DND-41 (cell line): ENCODE measurements around the gene MAX.

Experiments
- ATAC-seq: fragments of 200-7000 bp; cut with Tn5 transposase; 3 replicates; pipeline ENCODE4 v1.9.1; 2021; ENCODE audit warnings: low read depth; ENCODE audit not compliant: insufficient read depth
- DNase-seq: peaks from one replicate; pipeline ENCODE4 v3.0.0-alpha.2; 2020
- H2AFZ ChIP-seq: 2 replicates; pipeline ENCODE4 v1.6.0; 2012; ENCODE audit warnings: low read depth, low read length
- H3K27ac ChIP-seq: 2 replicates; pipeline ENCODE4 v1.5.1; 2012; ENCODE audit warnings: low read length, inconsistent platforms
- H3K27me3 ChIP-seq: fragments of 200-600 bp; sonication (generic); 2 replicates; pipeline ENCODE4 v1.6.0; 2012; ENCODE audit warnings: low read length, mild to moderate bottlenecking, inconsistent platforms; ENCODE audit not compliant: insufficient read depth, poor library complexity
- H3K36me3 ChIP-seq: 2 replicates; pipeline ENCODE4 v1.5.1; 2012; ENCODE audit warnings: low read length, inconsistent platforms; ENCODE audit not compliant: insufficient read depth
- H3K4me1 ChIP-seq: 2 replicates; pipeline ENCODE4 v1.5.1; 2012; ENCODE audit warnings: mild to moderate bottlenecking, low read length; ENCODE audit not compliant: insufficient read depth
- H3K4me2 ChIP-seq: 2 replicates; pipeline ENCODE4 v1.6.0; 2012; ENCODE audit warnings: mild to moderate bottlenecking, moderate library complexity, low read length, inconsistent platforms; ENCODE audit not compliant: insufficient read depth
- H3K4me3 ChIP-seq, 2 experiments: fragments of 200-600 bp in 1 of 2; shearing (Covaris generic) in 1 of 2; 2 replicates each; pipeline ENCODE4 v1.5.1; 2012 to 2016; ENCODE audit warnings: inconsistent platforms in 2 of 2, low read length in 2 of 2, mild to moderate bottlenecking in 2 of 2, low read depth in 1 of 2, moderate library complexity in 1 of 2
- H3K79me2 ChIP-seq: 2 replicates; pipeline ENCODE4 v1.6.0; 2012; ENCODE audit warnings: low read length, inconsistent platforms; ENCODE audit not compliant: insufficient read depth
- H3K9ac ChIP-seq: 2 replicates; pipeline ENCODE4 v1.6.0; 2012; ENCODE audit warnings: low read depth, mild to moderate bottlenecking, inconsistent platforms, low read length, moderate library complexity
- H3K9me3 ChIP-seq: 2 replicates; pipeline ENCODE4 v1.5.1; 2012; ENCODE audit warnings: low read length, moderate library complexity, mild to moderate bottlenecking, inconsistent platforms; ENCODE audit not compliant: insufficient read depth, severe bottlenecking
- H4K20me1 ChIP-seq: 2 replicates; pipeline ENCODE4 v1.6.0; 2012; ENCODE audit warnings: low read length; ENCODE audit not compliant: insufficient read depth
- CTCF ChIP-seq: IDR thresholded peaks from 2 replicates; pipeline ENCODE4 v1.5.1; 2012; ENCODE audit warnings: borderline replicate concordance, low read length, moderate library complexity, mild to moderate bottlenecking; ENCODE audit not compliant: poor library complexity, severe bottlenecking; ENCODE audit errors: extremely low read depth
- EZH2 ChIP-seq: IDR thresholded peaks from 3 replicates; pipeline ENCODE4 v1.6.1; 2012; ENCODE audit warnings: borderline replicate concordance, low read depth, mild to moderate bottlenecking, moderate library complexity, low read length, inconsistent platforms; ENCODE audit not compliant: severe bottlenecking

Gene MAX

GRCh38 chr14:65104791-65105190 is 2.5 kb upstream of the MAX start:
- Histone ChIP-seq H3K4me2 (no peak overlapping the region), H3K79me2 (peaks cover 25% of the 10 kb centered on the region), H3K27me3 (no peaks in the 10 kb centered on the region), H3K9ac (no peak overlapping the region), H3K4me1 (peaks cover 27% of the 10 kb centered on the region), H4K20me1 (0 out of 2 replicates have a peak, but pooled peaks cover 4% of the 10 kb centered on the region), H3K4me3 (no peak overlapping the region), H2AFZ (no peak overlapping the region), H3K36me3 (peaks cover 3% of the 10 kb centered on the region; the same call in 1 of the 2 replicates), H3K27ac (no peak overlapping the region), H3K9me3 (no peaks in the 10 kb centered on the region)
- no peak for DNase-seq
- no peak for ATAC-seq
- TF ChIP-seq CTCF (no peak), EZH2 (no peak)

- H3K9ac ChIP-seq = peak overlapping the region; percentile 58
- H3K27ac ChIP-seq = peak overlapping the region; percentile 71
- peak overlapping the region; percentile 65 to 99 for H3K4me3 ChIP-seq
- H3K4me1 ChIP-seq = peaks cover 41% of the 10 kb centered on the region
- ATAC-seq (peak; percentile 2; the same call in 1 of the 3 replicates), DNase-seq (peak; percentile 18)
- H4K20me1 ChIP-seq = 0 out of 2 replicates have a peak, but pooled peaks cover 4% of the 10 kb centered on the region
- TF ChIP-seq CTCF = peak; percentile 19
- no peak for TF ChIP-seq EZH2
- H3K9me3 ChIP-seq = no peaks in the 10 kb centered on the region
- peaks cover 41% of the 10 kb centered on the region for H3K79me2 ChIP-seq
- peak overlapping the region; percentile 93 for H3K4me2 ChIP-seq
- no peaks in the 10 kb centered on the region for H3K27me3 ChIP-seq
- peaks cover 8% of the 10 kb centered on the region for H3K36me3 ChIP-seq
- peak overlapping the region; percentile 90 for H2AFZ ChIP-seq
These were observed 938 bp upstream of the MAX start for GRCh38 chr14:65103150-65103760.

GRCh38 chr14:65101631-65102440 is 481 bp downstream of the MAX start:
- Histone ChIP-seq H3K27me3 (no peaks in the 10 kb centered on the region), H3K4me1 (peaks cover 46% of the 10 kb centered on the region), H2AFZ (peak overlapping the region; percentile 64), H3K79me2 (peaks cover 55% of the 10 kb centered on the region), H3K9me3 (no peaks in the 10 kb centered on the region), H3K4me2 (peak overlapping the region; percentile 82), H3K9ac (peak overlapping the region; percentile 88), H3K36me3 (peaks cover 22% of the 10 kb centered on the region), H3K4me3 (peak overlapping the region; percentile 91 to 95), H4K20me1 (peaks cover 14% of the 10 kb centered on the region; the same call in 1 of the 2 replicates), H3K27ac (peak overlapping the region; percentile 87)
- DNase-seq (peak; percentile 78), ATAC-seq (peak; percentile 43)
- TF ChIP-seq CTCF = no peak
- no peak for TF ChIP-seq EZH2
